B cell (primary cell): ENCODE results near the gene FUCA1. TPM values are rescaled to one million over a fixed set of nuclear protein-coding genes. Genes with fewer than 3 reads are reported as not detected.
A peak's percentile ranks its signal among the peaks of the same experiment; 100 is the strongest.

Experiments used
- ATAC-seq: fragments of 200-7000 bp; cut with Tn5 transposase; one replicate; pipeline ENCODE4 v1.10.0; 2021; ENCODE audit warnings: low read depth, mild to moderate bottlenecking, moderate number of reproducible peaks, moderate library complexity
- CTCF ChIA-PET: fragments of 350-600 bp; sonication (Branson Sonifier 250); formaldehyde crosslinking; loops from one replicate; lab custom pipeline; 2021; ENCODE audit warnings: antibody characterized with exemption, inconsistent platforms; lab: Charles Lee
- POLR2A ChIA-PET: fragments of 350-600 bp; sonication (Branson Sonifier 250); formaldehyde crosslinking; loops from one replicate; lab custom pipeline; 2021; ENCODE audit warnings: antibody characterized with exemption; lab: Charles Lee
- DNase-seq: peaks from one replicate; pipeline ENCODE4 v3.0.0; 2013
- H2AFZ ChIP-seq: 2 replicates; pipeline ENCODE4 v1.6.1; 2012; ENCODE audit warnings: mild to moderate bottlenecking, low read depth, low read length; ENCODE audit not compliant: insufficient read depth, poor library complexity, severe bottlenecking
- H3K27ac ChIP-seq, 2 donors: 1 replicate in 1 of 2; 2 replicates in 1 of 2; pipeline ENCODE4 v1.5.1; 2012 to 2013; ENCODE audit warnings: low read length in 2 of 2, mild to moderate bottlenecking in 2 of 2, moderate library complexity in 1 of 2
- H3K27me3 ChIP-seq, 4 experiments: fragments of 200-600 bp in 1 of 4; sonication (generic) in 1 of 4; replicated peaks in 1 of 4; 1 replicate in 2 of 4; 2 replicates in 2 of 4; pipeline versions ENCODE4 v1.6.1 to v1.7.0; 2013 to 2016; ENCODE audit warnings: low read length in 3 of 4, mild to moderate bottlenecking in 2 of 4, mixed read lengths in 1 of 4, moderate library complexity in 1 of 4; ENCODE audit not compliant: insufficient read depth in 4 of 4, control insufficient read depth in 3 of 4; ENCODE audit errors: control extremely low read depth in 1 of 4
- H3K36me3 ChIP-seq, 2 experiments: replicated peaks in 1 of 2; 1 replicate in 1 of 2; 2 replicates in 1 of 2; pipeline versions ENCODE4 v1.6.1 to v1.7.1; 2013; ENCODE audit warnings: low read length in 1 of 2; ENCODE audit not compliant: insufficient read depth in 2 of 2, control insufficient read depth in 1 of 2; ENCODE audit errors: control extremely low read depth in 1 of 2, extremely low read depth in 1 of 2
- H3K4me1 ChIP-seq, 2 donors: fragments of 200-600 bp in 1 of 2; sonication (generic) in 1 of 2; 1 replicate in 1 of 2; 2 replicates in 1 of 2; pipeline versions ENCODE4 v1.5.1 to v1.6.1; 2013 to 2017; ENCODE audit warnings: low read length in 2 of 2; ENCODE audit not compliant: control insufficient read depth in 2 of 2, insufficient read depth in 2 of 2
- H3K4me2 ChIP-seq: replicated peaks from 2 replicates; pipeline ENCODE3; 2012; ENCODE audit warnings: mild to moderate bottlenecking, low read depth, low read length; ENCODE audit not compliant: poor library complexity, severe bottlenecking
- H3K4me3 ChIP-seq, 5 experiments: fragments of 200-600 bp in 1 of 5; sonication (generic) in 1 of 5; 1 replicate in 3 of 5; 2 replicates in 2 of 5; pipeline versions ENCODE4 v1.5.1 to v1.7.0; 2011 to 2016; ENCODE audit warnings: low read length in 4 of 5, mild to moderate bottlenecking in 4 of 5, low read depth in 2 of 5, control low read depth in 1 of 5, moderate library complexity in 1 of 5; ENCODE audit not compliant: insufficient read depth in 1 of 5; ENCODE audit errors: control extremely low read depth in 1 of 5, extremely low read depth in 1 of 5
- H3K79me2 ChIP-seq: fragments of 200-600 bp; sonication (generic); one replicate; pipeline ENCODE4 v1.6.0; 2016; ENCODE audit warnings: low read length; ENCODE audit not compliant: control insufficient read depth, insufficient read depth
- H3K9ac ChIP-seq: fragments of 200-600 bp; sonication (generic); 2 replicates; pipeline ENCODE4 v1.6.1; 2017; ENCODE audit warnings: mild to moderate bottlenecking, low read length, moderate library complexity
- H3K9me3 ChIP-seq, 3 donors: one replicate each; pipeline versions ENCODE4 v1.6.1 to v1.7.1; 2013; ENCODE audit warnings: low read length in 2 of 3; ENCODE audit not compliant: control insufficient read depth in 2 of 3, insufficient read depth in 1 of 3; ENCODE audit errors: control extremely low read depth in 1 of 3
- H4K20me1 ChIP-seq: 2 replicates; pipeline ENCODE4 v1.6.0; 2012; ENCODE audit warnings: mild to moderate bottlenecking, low read length; ENCODE audit not compliant: insufficient read depth, control insufficient read depth, poor library complexity, severe bottlenecking
- H3K27ac Mint-ChIP-seq: one replicate; pipeline ENCODE4 v1.8.0; 2021; ENCODE audit warnings: mixed read lengths
- H3K27me3 Mint-ChIP-seq: one replicate; pipeline ENCODE4 v1.8.0; 2021; ENCODE audit warnings: mixed read lengths
- H3K4me1 Mint-ChIP-seq: one replicate; pipeline ENCODE4 v1.8.0; 2021; ENCODE audit warnings: mixed read lengths
- H3K4me3 Mint-ChIP-seq: one replicate; pipeline ENCODE4 v1.8.0; 2021; ENCODE audit warnings: mixed read lengths
- H3K9me3 Mint-ChIP-seq: one replicate; pipeline ENCODE4 v1.8.0; 2022; ENCODE audit warnings: mixed read lengths; ENCODE audit not compliant: insufficient read depth
- EZH2 ChIP-seq: IDR thresholded peaks from 2 replicates; pipeline ENCODE4 v1.6.1; 2012; ENCODE audit warnings: borderline replicate concordance, low read depth, mild to moderate bottlenecking, moderate library complexity, low read length; ENCODE audit not compliant: insufficient read depth, poor library complexity, severe bottlenecking
- WGBS: methylation state at CpG from one replicate; pipeline ENCODE4 v1.1.5; 2013; ENCODE audit warnings: missing lambda C conversion rate; ENCODE audit not compliant: insufficient coverage; 5-methylcytosine and 5-hydroxymethylcytosine counted together
- intact Hi-C: fragments of 100-400 bp; cut with micrococcal nuclease; formaldehyde crosslinking; loops from one replicate; pipeline ENCODE4 v1.10.0; 2022
- polyA plus RNA-seq: library from polyadenylated mRNA; depleted of rRNA; stranded (reverse); fragments of >200 nt; gene quantifications from 2 replicates; pipeline ENCODE4 v1.2.3, GENCODE V29; 2012
- total RNA-seq, 2 donors: library from RNA; stranded (reverse); fragments of 120-200 nt in 1 of 2; gene quantifications; 1 replicate in 1 of 2; 2 replicates in 1 of 2; pipeline versions ENCODE4 v1.2.3 to v1.2.4, GENCODE V29; 2013 to 2022
- TF ChIP-seq, protein P1 (sequence below): fragments of 200-600 bp; IDR thresholded peaks from one replicate; pipeline ENCODE4 v1.8.0; 2022; ENCODE audit warnings: antibody characterized with exemption, mild to moderate bottlenecking

Gene FUCA1
- total and polyA plus RNA-seq, 2 donors (not counting 1 experiment from before 2014, with no cell fraction given): 8.0 to 19.3 TPM

DNA sequence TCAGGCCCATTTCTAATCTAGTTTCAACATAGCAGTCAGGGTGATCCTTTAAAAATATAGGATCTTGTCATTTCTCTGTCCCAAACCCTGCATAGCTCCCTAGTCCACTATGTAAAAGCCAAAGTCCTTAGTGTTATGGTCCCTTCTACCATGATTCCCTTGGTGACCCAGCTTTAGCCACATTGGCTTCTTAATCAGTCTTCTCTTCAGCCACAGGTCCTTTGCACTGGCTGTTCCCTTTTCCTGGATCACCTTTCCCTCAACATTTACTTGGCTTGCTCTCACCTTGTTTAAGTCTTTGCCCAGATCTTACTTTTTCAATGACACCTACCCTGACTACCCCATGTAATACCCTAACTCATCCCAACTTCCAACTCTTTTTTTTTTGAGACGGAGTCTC, 11.7 kb upstream of the FUCA1 start:
- Mint-ChIP-seq H3K27me3 (no peaks in the 10 kb centered on the region), H3K4me3 (no peak overlapping the region), H3K4me1 (peaks cover 10% of the 10 kb centered on the region), H3K27ac (peak overlapping the region; percentile 4), H3K9me3 (no peaks in the 10 kb centered on the region)
- H3K4me3 ChIP-seq: no peak overlapping the region
- no peaks in the 10 kb centered on the region for H3K4me1 ChIP-seq
- no peak overlapping the region for H3K27ac ChIP-seq
- H4K20me1 ChIP-seq: peaks cover 44% of the 10 kb centered on the region
- DNase-seq (no peak), ATAC-seq (no peak)
- peaks cover 83% of the 10 kb centered on the region for H3K79me2 ChIP-seq
- H3K27me3 ChIP-seq: no peaks in the 10 kb centered on the region
- peaks cover 9 to 69% of the 10 kb centered on the region in 2 experiments for H3K36me3 ChIP-seq
- no peak overlapping the region for H2AFZ ChIP-seq
- H3K4me2 ChIP-seq: no peak overlapping the region
- intact Hi-C loops: no loop called here
- WGBS: 100% methylated on average over 1 of the region's 1 CpG
- no peak overlapping the region for H3K9ac ChIP-seq
- ChIA-PET POLR2A (interaction anchor here (0.8 to 1.0 kb wide), 2 partner anchors 24 to 34 kb away, joined by 3 to 13 read pairs; partner anchors contain the start of gene CNR2), CTCF (interaction anchor here (0.9 kb wide), 2 partner anchors 10 to 37 kb away, joined by 3 to 4 read pairs; no protein-coding TSS in a partner anchor)
- H3K9me3 ChIP-seq: peaks cover 6 to 27% (median 21%) of the 10 kb centered on the region in 3 donors
- TF ChIP-seq EZH2: no peak
- TF ChIP-seq, protein P1, sequence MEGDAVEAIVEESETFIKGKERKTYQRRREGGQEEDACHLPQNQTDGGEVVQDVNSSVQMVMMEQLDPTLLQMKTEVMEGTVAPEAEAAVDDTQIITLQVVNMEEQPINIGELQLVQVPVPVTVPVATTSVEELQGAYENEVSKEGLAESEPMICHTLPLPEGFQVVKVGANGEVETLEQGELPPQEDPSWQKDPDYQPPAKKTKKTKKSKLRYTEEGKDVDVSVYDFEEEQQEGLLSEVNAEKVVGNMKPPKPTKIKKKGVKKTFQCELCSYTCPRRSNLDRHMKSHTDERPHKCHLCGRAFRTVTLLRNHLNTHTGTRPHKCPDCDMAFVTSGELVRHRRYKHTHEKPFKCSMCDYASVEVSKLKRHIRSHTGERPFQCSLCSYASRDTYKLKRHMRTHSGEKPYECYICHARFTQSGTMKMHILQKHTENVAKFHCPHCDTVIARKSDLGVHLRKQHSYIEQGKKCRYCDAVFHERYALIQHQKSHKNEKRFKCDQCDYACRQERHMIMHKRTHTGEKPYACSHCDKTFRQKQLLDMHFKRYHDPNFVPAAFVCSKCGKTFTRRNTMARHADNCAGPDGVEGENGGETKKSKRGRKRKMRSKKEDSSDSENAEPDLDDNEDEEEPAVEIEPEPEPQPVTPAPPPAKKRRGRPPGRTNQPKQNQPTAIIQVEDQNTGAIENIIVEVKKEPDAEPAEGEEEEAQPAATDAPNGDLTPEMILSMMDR: no peak

GRCh38 chr1:23878668-23879067, 10.6 kb upstream of the FUCA1 start:
- Histone ChIP-seq H3K27me3 (no peaks in the 10 kb centered on the region), H3K9ac (no peak overlapping the region), H3K79me2 (peaks cover 83% of the 10 kb centered on the region), H2AFZ (no peak overlapping the region), H3K4me1 (no peaks in the 10 kb centered on the region), H3K4me2 (no peak overlapping the region), H4K20me1 (peaks cover 53% of the 10 kb centered on the region), H3K27ac (no peak overlapping the region), H3K36me3 (peaks cover 9 to 73% of the 10 kb centered on the region in 2 experiments), H3K4me3 (no peak overlapping the region), H3K9me3 (peaks cover 6 to 27% (median 21%) of the 10 kb centered on the region in 3 donors)
- Mint-ChIP-seq H3K4me1 (peaks cover 11% of the 10 kb centered on the region), H3K4me3 (no peak overlapping the region), H3K9me3 (no peaks in the 10 kb centered on the region), H3K27me3 (no peaks in the 10 kb centered on the region), H3K27ac (peak overlapping the region; percentile 26)
- ATAC-seq: no peak
- TF ChIP-seq EZH2: no peak
- TF ChIP-seq, protein P1: no peak
- no CpG with 5 or more reads among the region's 1 CpG for WGBS
- DNase-seq: no peak
- POLR2A ChIA-PET: no interaction called here
- CTCF ChIA-PET: interaction anchor here (0.9 kb wide), 1 partner anchor 72 kb away, joined by 4 read pairs; no protein-coding TSS in a partner anchor
- intact Hi-C loops: loop anchor here (1.0 kb wide), 1 partner anchor 10 kb away; the partner anchor contains the start of gene FUCA1
